SK-N-SH treated with all-trans-retinoic acid at 6 μM for 48 hours (cell line): ENCODE data around the gene EEF1E1.
"Not testable (repeated sequence)": the region's sequence is repeated elsewhere in the genome, so short reads cannot be mapped to it uniquely, and the experiment has no call there.

Experiments
- ATAC-seq: fragments of 200-7000 bp; cut with Tn5 transposase; 3 replicates; pipeline ENCODE4 v1.9.1; 2020; ENCODE audit warnings: mild to moderate bottlenecking, moderate library complexity
- ARNTL ChIP-seq: fragments of 450-650 bp; formaldehyde crosslinking; IDR thresholded peaks from 2 replicates; pipeline ENCODE4 v1.5.0; 2020; ENCODE audit warnings: low read depth, mild to moderate bottlenecking, moderate library complexity, borderline replicate concordance
- BACH2 ChIP-seq: fragments of 250-450 bp; sonication (Bioruptor Pico); IDR thresholded peaks from 2 replicates; pipeline ENCODE4 v1.9.0; 2021; ENCODE audit warnings: mild to moderate bottlenecking, borderline replicate concordance
- ISL1 ChIP-seq: fragments of 250-450 bp; sonication (Bioruptor Pico); IDR thresholded peaks from 2 replicates; pipeline ENCODE4 v2.1.2; 2022; ENCODE audit warnings: mild to moderate bottlenecking, moderate library complexity
- RARB ChIP-seq: fragments of 250-450 bp; sonication (Bioruptor Pico); IDR thresholded peaks from 2 replicates; pipeline ENCODE4 v1.8.0; 2021; ENCODE audit warnings: mild to moderate bottlenecking, moderate library complexity
- SNAI2 ChIP-seq: fragments of 250-450 bp; sonication (Bioruptor Pico); IDR thresholded peaks from 2 replicates; pipeline ENCODE4 v1.5.0; 2020; ENCODE audit warnings: mild to moderate bottlenecking, moderate library complexity
- TOX ChIP-seq: fragments of 250-450 bp; sonication (Bioruptor Pico); IDR thresholded peaks from 2 replicates; pipeline ENCODE4 v1.8.0; 2021; ENCODE audit warnings: mild to moderate bottlenecking, moderate library complexity, borderline replicate concordance
- ZC3H10 ChIP-seq: fragments of 250-450 bp; sonication (Bioruptor Pico); IDR thresholded peaks from 2 replicates; pipeline ENCODE4 v1.5.1; 2021; ENCODE audit warnings: mild to moderate bottlenecking, moderate library complexity
- ZFP30 ChIP-seq: fragments of 450-650 bp; formaldehyde crosslinking; IDR thresholded peaks from 2 replicates; pipeline ENCODE4 v1.5.0; 2022; ENCODE audit warnings: mild to moderate bottlenecking, moderate library complexity
- ZNF565 ChIP-seq: fragments of 450-650 bp; formaldehyde crosslinking; conservative IDR thresholded peaks from 2 replicates; pipeline ENCODE4 v1.5.0; 2020; ENCODE audit warnings: low read depth, mild to moderate bottlenecking, moderate library complexity
- ZNF8 ChIP-seq: fragments of 450-650 bp; formaldehyde crosslinking; IDR thresholded peaks from 2 replicates; pipeline ENCODE4 v1.5.0; 2020; ENCODE audit warnings: mild to moderate bottlenecking, moderate library complexity

Gene EEF1E1

GRCh38 chr6:8041913-8042583 is 60.3 kb downstream of the EEF1E1 start:
- TF ChIP-seq ZNF8 (CRISPR knock-in tag): no peak
- no peak for ATAC-seq

- ATAC-seq: not testable (repeated sequence)
Measured at GRCh38 chr6:8034107-8034506, 68.2 kb downstream of the EEF1E1 start.

GRCh38 chr6:8030920-8031319 is 71.4 kb downstream of the EEF1E1 start:
- TF ChIP-seq TOX (CRISPR knock-in tag) (no peak), ZNF8 (CRISPR knock-in tag) (no peak), ZC3H10 (CRISPR knock-in tag) (no peak), ARNTL (CRISPR knock-in tag) (no peak), ZFP30 (CRISPR knock-in tag) (no peak), ZNF565 (CRISPR knock-in tag) (no peak), SNAI2 (CRISPR knock-in tag) (no peak), ISL1 (CRISPR knock-in tag) (no peak), RARB (CRISPR knock-in tag) (no peak), BACH2 (CRISPR knock-in tag) (no peak)

More at GRCh38 chr6:8030920-8031319, 71.4 kb downstream of the EEF1E1 start:
- ATAC-seq: no peak
